Omental fat pad (tissue), 4 donors: Measurements from ENCODE around the gene PRSS1. TPM values are rescaled to one million over a fixed set of nuclear protein-coding genes. Genes with fewer than 3 reads are reported as not detected.

Experiments used
- ATAC-seq: fragments of 150-250 bp; one replicate; pipeline ENCODE4 v1.9.1; 2016; ENCODE audit warnings: mild to moderate bottlenecking, moderate library complexity; ENCODE audit not compliant: low FRiP score
- DNase-seq: peaks from one replicate; pipeline ENCODE4 v3.0.0-alpha.2; 2019; ENCODE audit warnings: low spot score
- small RNA-seq: library from RNA; depleted of rRNA; stranded (forward); fragments of <200 nt; gene quantifications from one replicate; pipeline ENCODE3, GENCODE V24; 2016
- total RNA-seq, 4 donors: library from RNA; depleted of rRNA; stranded (reverse); fragments of >200 nt; gene quantifications; one replicate each; pipeline ENCODE4 v1.1.0, GENCODE V29; 2016
- TF ChIP-seq, protein P1 (sequence below), 3 donors: fragments of 450-650 bp; IDR thresholded peaks; one replicate each; pipeline ENCODE4 v1.5.1; 2016 to 2017; ENCODE audit warnings: antibody characterized with exemption in 3 of 3, mild to moderate bottlenecking in 3 of 3, moderate library complexity in 2 of 3

Gene PRSS1
- total RNA-seq, 4 donors from 2014 or later, result not detected

- TF ChIP-seq, protein P1, sequence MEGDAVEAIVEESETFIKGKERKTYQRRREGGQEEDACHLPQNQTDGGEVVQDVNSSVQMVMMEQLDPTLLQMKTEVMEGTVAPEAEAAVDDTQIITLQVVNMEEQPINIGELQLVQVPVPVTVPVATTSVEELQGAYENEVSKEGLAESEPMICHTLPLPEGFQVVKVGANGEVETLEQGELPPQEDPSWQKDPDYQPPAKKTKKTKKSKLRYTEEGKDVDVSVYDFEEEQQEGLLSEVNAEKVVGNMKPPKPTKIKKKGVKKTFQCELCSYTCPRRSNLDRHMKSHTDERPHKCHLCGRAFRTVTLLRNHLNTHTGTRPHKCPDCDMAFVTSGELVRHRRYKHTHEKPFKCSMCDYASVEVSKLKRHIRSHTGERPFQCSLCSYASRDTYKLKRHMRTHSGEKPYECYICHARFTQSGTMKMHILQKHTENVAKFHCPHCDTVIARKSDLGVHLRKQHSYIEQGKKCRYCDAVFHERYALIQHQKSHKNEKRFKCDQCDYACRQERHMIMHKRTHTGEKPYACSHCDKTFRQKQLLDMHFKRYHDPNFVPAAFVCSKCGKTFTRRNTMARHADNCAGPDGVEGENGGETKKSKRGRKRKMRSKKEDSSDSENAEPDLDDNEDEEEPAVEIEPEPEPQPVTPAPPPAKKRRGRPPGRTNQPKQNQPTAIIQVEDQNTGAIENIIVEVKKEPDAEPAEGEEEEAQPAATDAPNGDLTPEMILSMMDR (IDR thresholded peaks at IDR 0.05), result no peak
- DNase-seq (no peak), ATAC-seq (no peak)
Observed at GRCh38 chr7:142801601-142802295, 52.5 kb downstream of the PRSS1 start.

- ATAC-seq (no peak), DNase-seq (no peak)
- TF ChIP-seq, protein P1 (IDR thresholded peaks at IDR 0.05), result no peak
Observed at GRCh38 chr7:142802301-142802700, 53.0 kb downstream of the PRSS1 start.

Small RNA genes lying within 50 kb of the gene (small RNA-seq; reads per million reads assigned to genes)
- gene TRBD1, result not detected
- not detected for gene TRBJ1-1
- gene TRBJ1-2, result not detected
- not detected for gene TRBJ1-3
- not detected for gene TRBJ1-4
- not detected for gene TRBJ1-5
- gene TRBJ1-6, result not detected
- gene TRBJ2-1, result not detected
- gene TRBJ2-2, result not detected
- gene TRBJ2-2P, result not detected
- gene TRBJ2-3, result not detected
- not detected for gene TRBJ2-4
- gene TRBJ2-5, result not detected
- not detected for gene TRBJ2-6
- not detected for gene TRBJ2-7

Other genes starting within 250 kb of the PRSS1 start
- gene PRSS2, start 21.5 kb downstream of the PRSS1 start, total RNA-seq, result 1 to 10 TPM in 1 of 4 donors, under 1 TPM in 1, not detected in 2; 0.72 to 1.3 TPM
- gene EPHB6, start 105.6 kb downstream of the PRSS1 start, total RNA-seq, result 10 to 100 TPM; 16.9 to 89.0 (median 45.7) TPM
- gene TRPV6, start 136.3 kb downstream of the PRSS1 start, total RNA-seq, result under 1 TPM; under 0.01 to 0.65 (median 0.52) TPM
- gene TRPV5, start 184.3 kb downstream of the PRSS1 start, total RNA-seq, result not detected
- not detected for gene LLCFC1, start 190.0 kb downstream of the PRSS1 start, total RNA-seq
- under 1 TPM in 2 of 4 donors, not detected in 2; 0.28 to 0.96 TPM for gene KEL, start 212.9 kb downstream of the PRSS1 start, total RNA-seq